NCI-H345 treated with DMSO at 0.1 percent for 48 hours (cell line): ENCODE measurements around the gene RSPO4.

Source experiments
- DNase-seq: peaks from one replicate; lab custom pipeline; 2025; ENCODE audit not compliant: unreplicated experiment; lab: John Stamatoyannopoulos, UW

Gene RSPO4

GRCh38 chr20:944774-945410 is 57.2 kb downstream of the RSPO4 start:
- DNase-seq = no peak

DNA sequence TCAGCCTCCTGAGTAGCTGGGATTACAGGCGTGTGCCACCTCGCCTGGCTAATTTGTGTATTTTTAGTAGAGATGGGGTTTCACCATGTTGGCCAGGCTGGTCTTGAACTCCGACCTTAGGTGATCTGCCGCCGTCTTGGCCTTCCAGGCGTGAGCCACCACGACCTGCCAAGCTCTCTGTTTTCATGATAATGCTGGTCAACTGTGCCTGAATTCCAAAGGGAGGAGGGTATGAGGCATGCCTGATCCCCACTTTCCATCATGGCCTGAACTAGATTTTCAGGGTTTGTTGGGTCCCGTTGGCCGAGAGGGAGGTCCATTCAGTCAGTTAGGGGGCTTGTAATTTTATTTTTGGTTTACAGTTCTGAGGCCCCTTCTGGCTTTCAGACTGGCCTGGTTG is 58.0 kb downstream of the RSPO4 start:
- DNase-seq = no peak

DNA sequence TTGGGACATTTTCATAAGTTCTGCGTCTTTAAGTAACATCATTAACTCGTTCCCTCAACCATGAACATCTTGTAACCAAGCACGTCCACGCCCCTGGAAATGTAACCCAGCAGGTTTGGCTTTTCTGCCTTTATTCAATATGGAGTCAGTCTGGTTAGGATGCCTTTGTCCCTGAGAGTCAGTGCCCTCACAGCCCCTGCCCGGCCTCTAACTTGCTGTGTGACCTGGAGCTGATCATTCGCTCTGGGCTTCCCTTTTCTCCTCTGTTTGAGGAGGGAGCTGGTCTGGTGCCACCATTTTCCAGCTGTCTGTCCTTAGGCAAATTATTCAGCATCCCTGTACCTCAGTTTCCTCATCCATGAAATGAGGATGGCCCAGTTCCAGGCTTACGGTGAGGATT is 59.5 kb downstream of the RSPO4 start:
- DNase-seq = no peak

DNA sequence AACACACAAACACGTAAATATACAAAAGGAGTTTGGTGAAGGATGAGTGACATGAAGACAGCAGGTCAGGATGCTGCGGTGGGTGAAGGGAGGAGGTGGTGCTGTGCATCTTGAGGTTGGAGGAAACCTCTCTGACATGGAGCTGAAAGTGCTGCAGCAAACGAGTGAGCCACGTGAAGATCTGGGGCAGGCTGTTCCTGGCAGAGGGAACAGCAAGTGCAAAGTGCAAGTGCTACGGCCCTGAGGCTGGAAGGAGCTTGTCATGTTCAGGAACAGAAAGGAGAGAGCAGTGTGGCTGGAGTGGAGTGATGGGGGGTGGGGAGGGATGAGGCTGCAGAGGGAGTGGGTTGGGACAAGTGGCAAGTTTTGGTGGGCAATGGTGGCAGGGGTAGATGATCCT is 61.2 kb downstream of the RSPO4 start:
- no peak for DNase-seq

DNA sequence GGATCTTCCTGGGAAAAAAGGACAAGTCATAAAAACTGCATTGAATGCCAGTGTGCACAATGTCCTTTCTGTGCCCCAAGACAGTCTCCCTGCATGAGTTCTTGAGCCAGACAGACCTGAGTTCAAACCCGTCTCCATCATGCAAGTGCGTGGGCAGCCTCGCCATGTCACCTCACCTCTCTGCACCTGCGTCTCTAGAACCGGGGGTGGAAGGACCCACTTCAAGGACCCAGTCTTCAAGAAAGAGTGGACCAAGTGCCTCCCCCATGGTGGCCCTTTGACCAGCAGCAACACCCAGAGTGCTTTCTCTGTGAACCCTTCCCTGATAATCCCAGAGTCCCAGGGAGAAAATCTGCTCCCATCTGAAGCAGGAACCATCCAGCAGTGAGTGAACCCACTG is 62.5 kb downstream of the RSPO4 start:
- no peak for DNase-seq

DNA sequence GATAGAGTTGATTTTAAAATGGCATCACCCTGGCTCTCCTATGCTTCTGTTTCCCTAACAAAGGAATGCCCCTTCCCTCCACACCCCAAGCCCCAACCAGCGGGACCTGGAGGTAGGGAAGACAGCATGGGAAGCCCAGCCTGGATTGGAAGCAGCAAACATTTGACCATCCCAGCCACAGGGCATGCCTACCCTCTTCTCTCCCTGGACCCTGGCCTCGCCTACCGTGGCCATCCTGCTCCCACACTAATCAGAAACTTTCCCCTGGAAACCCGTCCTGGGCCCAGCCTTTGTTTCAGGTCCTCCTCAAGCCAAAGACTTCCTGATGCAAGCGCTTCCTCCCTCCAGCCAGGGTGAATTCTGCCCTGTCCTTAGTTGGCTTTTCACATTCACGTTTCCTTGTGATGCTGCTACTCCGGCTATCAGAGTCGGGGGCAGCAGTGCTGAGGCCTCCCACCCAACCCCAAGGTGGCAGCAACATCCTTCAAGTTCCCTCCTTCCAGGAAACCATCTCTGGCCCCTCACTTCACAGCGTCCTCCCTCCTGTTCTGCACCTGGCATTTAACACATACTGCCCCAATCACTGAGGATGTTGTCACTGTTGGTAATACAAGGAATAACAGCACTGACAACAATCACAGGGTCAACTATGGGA is 67.8 kb downstream of the RSPO4 start:
- no peak for DNase-seq

GRCh38 chr20:933029-933428 is 69.1 kb downstream of the RSPO4 start:
- DNase-seq = no peak

GRCh38 chr20:931401-931800 is 70.7 kb downstream of the RSPO4 start:
- no peak for DNase-seq

DNA sequence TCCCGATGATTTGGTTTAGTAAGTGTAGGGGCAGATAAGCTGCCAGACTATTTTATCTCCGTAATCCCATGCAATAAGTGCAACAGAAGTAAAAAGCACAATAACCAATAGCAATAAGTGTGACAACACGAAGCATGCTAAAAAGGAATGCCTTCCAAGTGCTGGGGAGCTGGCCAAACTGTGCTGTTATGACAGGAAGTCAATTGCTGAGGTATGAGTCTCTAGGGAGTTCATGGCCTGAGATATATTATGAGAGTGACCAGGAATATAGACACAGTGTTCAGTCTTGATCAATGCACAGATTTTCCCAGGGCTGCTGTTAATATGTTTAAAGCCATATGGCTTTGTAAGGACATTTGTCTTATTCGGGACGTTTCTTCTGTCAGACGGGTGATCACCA is 75.4 kb downstream of the RSPO4 start:
- DNase-seq = no peak

DNA sequence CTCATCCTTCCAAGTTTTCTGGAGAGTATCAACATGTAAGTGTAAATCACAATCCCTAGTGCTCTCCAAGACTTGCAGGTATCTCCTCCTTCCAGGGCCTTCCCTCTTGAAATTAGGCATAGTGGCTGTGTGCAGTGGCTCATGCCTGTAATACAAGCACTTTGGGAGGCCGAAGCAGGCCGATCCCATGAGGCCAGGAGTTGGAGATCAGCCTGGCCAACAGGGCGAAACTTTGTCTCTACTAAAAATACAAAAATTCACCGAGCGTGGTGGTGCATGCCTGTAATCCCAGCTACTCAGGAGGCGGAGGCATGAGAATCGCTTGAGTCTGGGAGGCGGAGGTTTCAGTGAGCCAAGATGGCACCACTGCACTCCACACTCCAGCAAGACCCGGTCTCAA is 76.6 kb downstream of the RSPO4 start:
- no peak for DNase-seq

- no peak for DNase-seq
Measured at GRCh38 chr20:924639-925038, 77.5 kb downstream of the RSPO4 start.

- no peak for DNase-seq
Measured at GRCh38 chr20:922781-923180, 79.3 kb downstream of the RSPO4 start.

DNA sequence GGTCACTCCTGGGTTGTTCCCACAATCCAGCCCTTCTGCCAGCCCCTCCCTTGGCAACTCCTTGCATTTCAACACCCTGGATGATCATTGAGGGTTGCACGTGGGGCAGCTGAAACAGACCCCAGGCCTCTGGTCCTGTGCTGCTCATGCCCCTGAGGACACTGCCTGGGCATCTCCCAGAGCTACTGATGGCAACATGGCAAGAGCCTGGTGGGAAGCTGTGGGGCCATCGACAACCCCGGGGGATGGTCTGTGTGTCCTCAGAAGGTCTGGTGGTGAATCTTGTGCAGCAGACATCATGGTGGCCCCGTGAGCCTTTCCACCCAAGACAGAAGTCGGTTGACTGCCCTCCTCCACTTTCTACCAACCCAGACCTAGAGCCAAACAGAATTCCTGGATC is 81.0 kb downstream of the RSPO4 start:
- no peak for DNase-seq

GRCh38 chr20:920311-920710 is 81.8 kb downstream of the RSPO4 start:
- DNase-seq = no peak

DNA sequence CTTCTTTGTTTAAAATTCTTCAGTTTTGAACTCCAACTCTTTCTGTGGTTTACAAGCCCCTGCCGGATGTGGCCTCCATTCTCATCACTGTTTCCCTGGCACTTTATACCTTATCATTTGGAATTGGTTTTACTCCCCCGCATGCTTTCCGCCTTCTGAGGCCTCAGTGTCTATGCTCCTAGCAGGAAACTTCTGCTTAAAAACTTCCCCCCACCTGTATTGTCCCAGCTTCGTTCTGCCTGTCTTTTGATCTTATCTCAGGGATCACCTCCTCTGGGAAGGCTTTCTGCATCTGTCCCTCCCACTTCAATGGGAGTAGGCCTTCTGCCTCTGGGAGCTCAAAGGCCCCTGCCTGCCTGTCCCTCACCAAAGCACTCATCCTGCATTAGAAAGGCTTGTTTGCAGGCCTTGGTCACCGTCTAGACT is 82.6 kb downstream of the RSPO4 start:
- DNase-seq = no peak

DNA sequence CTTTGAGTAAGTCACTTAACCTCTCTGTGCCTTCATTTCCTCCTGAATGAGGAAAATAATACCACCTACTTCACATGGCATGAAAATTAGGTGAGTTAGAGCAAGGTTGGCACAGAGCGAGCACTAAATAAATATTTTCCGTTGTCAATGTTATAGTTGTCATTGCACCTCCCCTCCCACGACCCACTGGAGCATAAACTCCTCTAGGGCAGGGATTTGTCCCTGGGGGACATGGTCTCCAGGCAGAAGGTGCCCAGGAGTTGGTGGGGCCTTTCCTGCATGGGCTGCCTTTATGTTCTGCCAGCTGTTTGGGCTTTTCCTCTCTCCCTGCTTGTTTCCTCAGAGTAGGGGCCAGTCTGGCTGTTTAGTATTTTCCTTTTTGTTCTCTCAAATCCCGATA is 84.7 kb downstream of the RSPO4 start:
- no peak for DNase-seq

DNA sequence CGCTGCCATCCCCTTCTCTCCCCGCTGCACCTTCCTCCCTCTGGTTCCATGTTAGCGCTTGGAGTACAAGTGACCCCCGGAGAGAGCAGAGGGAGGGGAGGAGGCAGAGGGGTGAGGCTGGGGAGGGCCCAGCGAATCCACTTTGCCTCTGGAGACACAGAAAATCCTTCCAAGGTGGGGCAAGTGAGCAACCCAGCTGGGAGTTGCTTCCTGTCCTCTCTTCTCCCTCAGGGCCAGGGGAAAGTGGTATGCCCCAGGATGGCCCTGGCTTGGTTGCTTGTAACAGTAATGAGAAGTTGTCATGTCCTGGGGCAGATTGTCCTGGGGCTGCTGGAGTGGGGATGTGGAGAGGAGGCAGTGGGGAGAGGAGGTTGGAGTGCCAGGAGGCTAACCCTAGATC is 85.3 kb downstream of the RSPO4 start:
- DNase-seq = no peak

DNA sequence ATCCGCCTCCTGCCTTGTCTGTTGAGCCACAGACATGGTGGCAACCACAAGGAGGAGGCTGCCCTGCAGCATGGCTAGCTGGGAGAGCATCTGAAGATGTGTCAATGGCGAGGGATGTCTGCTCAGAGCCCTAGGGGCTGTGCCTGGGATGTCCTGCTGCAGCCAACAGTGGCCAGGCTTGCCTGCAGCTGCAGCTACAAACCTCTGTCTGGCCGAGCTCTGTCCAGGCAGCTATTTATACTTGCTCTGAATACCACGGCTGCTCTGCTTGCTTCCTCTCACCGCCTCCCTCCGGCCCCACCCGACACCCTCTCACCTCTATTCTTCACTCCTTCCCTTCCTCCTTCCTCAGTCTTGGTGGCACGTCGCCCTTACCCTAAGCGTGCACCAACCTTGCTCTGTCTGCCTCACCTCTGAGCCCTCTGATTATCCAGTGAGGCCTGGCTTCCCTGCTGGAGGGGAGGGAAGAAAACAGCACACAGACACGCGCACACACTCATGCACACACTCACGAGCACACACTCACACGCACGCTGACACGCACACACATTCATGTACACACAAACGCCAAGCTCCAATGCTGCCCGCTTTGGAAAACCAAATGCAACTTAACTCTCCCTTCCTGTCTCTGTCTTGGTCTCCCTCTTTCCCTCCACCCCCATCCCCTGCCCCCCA is 85.8 kb downstream of the RSPO4 start, which contains the start of gene ANGPT4:
Gene ANGPT4 (minus strand): TSS at position 210 of the 675 bp plus-strand sequence. CDS start 120 bp downstream, at position 90.
- no peak for DNase-seq

DNA sequence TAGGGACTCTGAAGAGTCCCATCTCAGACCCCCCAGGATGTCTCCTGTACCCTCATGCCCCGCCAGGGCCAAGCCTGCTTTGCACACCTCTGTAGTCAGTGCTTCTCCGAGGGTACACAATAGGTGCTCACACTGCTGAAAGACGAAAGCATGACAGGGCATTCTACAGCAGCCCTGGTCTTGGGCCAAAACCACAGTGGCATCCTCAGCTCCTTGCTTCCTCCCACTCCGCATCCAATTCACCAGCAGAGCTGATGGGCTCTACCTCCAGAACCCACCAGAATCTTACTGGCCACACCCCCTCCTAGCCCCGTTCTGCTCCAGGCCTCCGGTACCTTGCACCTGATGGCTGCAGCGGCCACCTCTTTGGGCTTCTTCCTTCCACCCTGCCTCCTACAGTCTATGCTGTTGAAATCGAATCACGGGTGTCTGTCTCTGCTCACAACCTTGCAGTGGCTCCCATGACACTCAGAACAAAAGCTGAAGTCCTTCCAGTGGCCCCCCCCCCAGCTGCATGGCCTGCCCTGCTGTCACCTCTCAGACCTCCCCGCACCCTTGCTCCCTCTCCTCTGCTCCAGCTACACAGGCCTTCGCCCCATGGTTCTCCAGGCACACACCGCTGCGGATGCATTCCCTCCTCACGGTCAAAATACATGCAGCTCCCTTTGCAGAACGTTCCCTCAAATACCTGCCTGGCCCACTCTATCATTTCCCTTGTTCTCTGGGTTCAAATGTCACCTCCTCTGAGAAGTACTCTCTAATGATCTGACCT is 87.2 kb downstream of the RSPO4 start:
- DNase-seq = no peak

DNA sequence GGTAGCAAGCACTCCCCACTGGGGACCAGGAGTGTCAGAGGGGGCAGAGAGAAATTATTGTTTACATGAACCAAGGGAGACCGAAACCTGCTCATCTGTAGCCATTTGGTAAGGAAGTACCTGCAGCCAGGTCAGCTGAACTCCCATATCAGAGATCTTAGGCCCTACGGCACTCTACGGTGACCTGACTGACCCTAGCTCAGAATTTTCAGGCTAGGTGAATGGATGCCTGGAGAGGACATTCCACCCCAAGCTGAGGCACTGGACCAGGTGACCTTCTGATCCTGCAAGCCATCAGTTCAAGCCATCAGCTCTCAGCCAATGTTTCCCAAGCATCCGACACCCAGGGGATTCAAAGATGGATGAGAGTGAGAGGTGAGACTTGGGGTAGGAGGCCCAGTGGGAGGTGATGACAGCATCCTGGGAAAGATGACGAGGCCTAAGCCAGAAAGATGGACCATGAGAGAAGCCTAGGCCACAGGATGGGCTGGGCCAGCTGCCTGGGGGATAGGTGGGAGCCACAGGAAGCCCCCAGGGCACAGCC is 88.7 kb downstream of the RSPO4 start:
- DNase-seq = no peak

DNA sequence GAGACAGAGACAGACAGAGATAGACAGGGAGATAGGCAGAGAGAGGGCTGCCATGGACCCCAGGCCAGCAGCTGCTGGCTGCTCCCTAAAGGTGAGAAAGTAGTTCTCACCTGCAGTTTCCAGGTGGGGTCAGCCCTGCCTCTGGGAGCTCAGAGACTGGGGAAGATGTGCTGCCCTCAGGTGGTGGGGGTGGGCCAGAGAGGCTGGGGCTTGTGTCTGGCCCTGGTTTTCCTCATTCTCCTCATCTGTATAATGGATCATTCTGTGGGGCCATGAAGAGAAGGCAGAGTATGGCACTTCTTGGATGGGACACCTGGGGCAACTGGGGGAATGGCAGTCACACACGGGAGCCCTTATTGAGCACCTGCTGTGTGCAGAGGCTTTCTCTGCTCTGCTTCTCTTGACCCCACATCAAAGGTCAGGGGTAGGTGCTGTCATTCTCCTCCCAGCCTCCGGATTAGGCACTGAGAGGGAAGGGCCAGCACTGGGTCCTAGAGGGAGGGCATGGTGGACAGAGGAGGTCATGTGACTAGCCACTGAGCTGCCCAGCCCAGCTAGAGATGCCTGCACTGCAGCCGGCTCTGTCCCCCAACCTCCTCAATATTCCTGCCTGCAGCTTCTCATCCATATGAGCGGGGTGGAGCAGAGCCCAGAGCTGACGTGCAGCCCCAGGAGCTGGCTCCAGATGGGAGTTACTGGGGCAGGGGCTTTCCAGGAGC is 90.1 kb downstream of the RSPO4 start:
- DNase-seq = no peak
